H1 (cell line): ENCODE results near the gene SECISBP2. TPM values are rescaled to one million over a fixed set of nuclear protein-coding genes. Genes with fewer than 3 reads are reported as not detected.

ENCODE experiments used
- ATF2 ChIP-seq: IDR thresholded peaks from 2 replicates; pipeline ENCODE4 v1.6.1; 2012; ENCODE audit warnings: low read length, inconsistent platforms
- JUND ChIP-seq: IDR thresholded peaks from 2 replicates; pipeline ENCODE4 v1.6.1; 2011; ENCODE audit warnings: mild to moderate bottlenecking, improper control_type of control experiment, low read length
- SIRT6 ChIP-seq: IDR thresholded peaks from one replicate; pipeline ENCODE4 v1.7.1; 2012; ENCODE audit warnings: low read length, inconsistent platforms
- polyA plus RNA-seq, 7 experiments: library from polyadenylated mRNA; depleted of rRNA in 3 of 7; stranded (reverse) in 5 of 7; unstranded in 2 of 7; fragments of >200 nt in 5 of 7; fragments of 200-250 nt in 2 of 7; gene quantifications; 1 replicate in 5 of 7; 2 replicates in 1 of 7; 4 replicates in 1 of 7; pipeline versions ENCODE4 v1.2.1 to v1.2.3, GENCODE V29; 2011 to 2013; ENCODE audit warnings: missing spikeins in 2 of 7, mixed read lengths in 2 of 7
- total RNA-seq: library from RNA; stranded (reverse); fragmentation: NEBNext Ultra II Directional; extraction: Animal tissue kit (Norgen Biotek cat#: 25700); gene quantifications from 2 replicates; pipeline ENCODE4 v1.2.1, GENCODE V29; 2021

The SECISBP2 gene
- total and polyA plus RNA-seq, 2 of the 8 experiments (the other 6 are each of a cell fraction or from before 2014, with no cell fraction given) = 39.0 to 61.7 TPM

GRCh38 chr9:89277454-89277853 lies 40.8 kb upstream of the SECISBP2 start (continued):
- TF ChIP-seq ATF2 = no peak
- TF ChIP-seq JUND = no peak
- no peak for TF ChIP-seq SIRT6
